Measurements from ENCODE around the gene TOMM40. TPM values are rescaled to one million over a fixed set of nuclear protein-coding genes. Genes with fewer than 3 reads are reported as not detected.
"Not testable (repeated sequence)": the region's sequence is repeated elsewhere in the genome, so short reads cannot be mapped to it uniquely, and the experiment has no call there.

Gene TOMM40
- total RNA-seq, 1 donor from 2014 or later, result 65.3 TPM

DNA sequence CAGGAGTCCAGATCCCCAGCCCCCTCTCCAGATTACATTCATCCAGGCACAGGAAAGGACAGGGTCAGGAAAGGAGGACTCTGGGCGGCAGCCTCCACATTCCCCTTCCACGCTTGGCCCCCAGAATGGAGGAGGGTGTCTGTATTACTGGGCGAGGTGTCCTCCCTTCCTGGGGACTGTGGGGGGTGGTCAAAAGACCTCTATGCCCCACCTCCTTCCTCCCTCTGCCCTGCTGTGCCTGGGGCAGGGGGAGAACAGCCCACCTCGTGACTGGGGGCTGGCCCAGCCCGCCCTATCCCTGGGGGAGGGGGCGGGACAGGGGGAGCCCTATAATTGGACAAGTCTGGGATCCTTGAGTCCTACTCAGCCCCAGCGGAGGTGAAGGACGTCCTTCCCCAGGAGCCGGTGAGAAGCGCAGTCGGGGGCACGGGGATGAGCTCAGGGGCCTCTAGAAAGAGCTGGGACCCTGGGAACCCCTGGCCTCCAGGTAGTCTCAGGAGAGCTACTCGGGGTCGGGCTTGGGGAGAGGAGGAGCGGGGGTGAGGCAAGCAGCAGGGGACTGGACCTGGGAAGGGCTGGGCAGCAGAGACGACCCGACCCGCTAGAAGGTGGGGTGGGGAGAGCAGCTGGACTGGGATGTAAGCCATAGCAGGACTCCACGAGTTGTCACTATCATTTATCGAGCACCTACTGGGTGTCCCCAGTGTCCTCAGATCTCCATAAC, 14.5 kb downstream of the TOMM40 start, which contains the start of gene APOE:
Gene APOE, plus strand, starts transcription at position 360 of the 724 bp plus-strand sequence. CDS start 829 bp downstream, outside the sequence.
- H3K36me3 ChIP-seq (ENCODE audit: control insufficient read depth, insufficient read depth, low read length), result peaks cover 2% of the 10 kb centered on the region
- peak within 1 kb of the TSS; percentile 6 for H3K4me3 ChIP-seq (ENCODE audit: low read depth, low read length)
- H3K27me3 ChIP-seq (ENCODE audit: control insufficient read depth, insufficient read depth, low read length), result peaks cover 17% of the 10 kb centered on the region
- no peak for DNase-seq (ENCODE audit: low read depth)
- TF ChIP-seq, protein P1, sequence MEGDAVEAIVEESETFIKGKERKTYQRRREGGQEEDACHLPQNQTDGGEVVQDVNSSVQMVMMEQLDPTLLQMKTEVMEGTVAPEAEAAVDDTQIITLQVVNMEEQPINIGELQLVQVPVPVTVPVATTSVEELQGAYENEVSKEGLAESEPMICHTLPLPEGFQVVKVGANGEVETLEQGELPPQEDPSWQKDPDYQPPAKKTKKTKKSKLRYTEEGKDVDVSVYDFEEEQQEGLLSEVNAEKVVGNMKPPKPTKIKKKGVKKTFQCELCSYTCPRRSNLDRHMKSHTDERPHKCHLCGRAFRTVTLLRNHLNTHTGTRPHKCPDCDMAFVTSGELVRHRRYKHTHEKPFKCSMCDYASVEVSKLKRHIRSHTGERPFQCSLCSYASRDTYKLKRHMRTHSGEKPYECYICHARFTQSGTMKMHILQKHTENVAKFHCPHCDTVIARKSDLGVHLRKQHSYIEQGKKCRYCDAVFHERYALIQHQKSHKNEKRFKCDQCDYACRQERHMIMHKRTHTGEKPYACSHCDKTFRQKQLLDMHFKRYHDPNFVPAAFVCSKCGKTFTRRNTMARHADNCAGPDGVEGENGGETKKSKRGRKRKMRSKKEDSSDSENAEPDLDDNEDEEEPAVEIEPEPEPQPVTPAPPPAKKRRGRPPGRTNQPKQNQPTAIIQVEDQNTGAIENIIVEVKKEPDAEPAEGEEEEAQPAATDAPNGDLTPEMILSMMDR (IDR thresholded peaks at IDR 0.05; ENCODE audit: insufficient read depth, low read length, poor library complexity, severe bottlenecking), result no peak

DNA sequence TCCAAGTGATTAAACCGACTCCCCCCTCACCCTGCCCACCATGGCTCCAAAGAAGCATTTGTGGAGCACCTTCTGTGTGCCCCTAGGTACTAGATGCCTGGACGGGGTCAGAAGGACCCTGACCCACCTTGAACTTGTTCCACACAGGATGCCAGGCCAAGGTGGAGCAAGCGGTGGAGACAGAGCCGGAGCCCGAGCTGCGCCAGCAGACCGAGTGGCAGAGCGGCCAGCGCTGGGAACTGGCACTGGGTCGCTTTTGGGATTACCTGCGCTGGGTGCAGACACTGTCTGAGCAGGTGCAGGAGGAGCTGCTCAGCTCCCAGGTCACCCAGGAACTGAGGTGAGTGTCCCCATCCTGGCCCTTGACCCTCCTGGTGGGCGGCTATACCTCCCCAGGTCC, 16.6 kb downstream of the TOMM40 start:
- H3K36me3 ChIP-seq (ENCODE audit: control insufficient read depth, insufficient read depth, low read length), result peaks cover 2% of the 10 kb centered on the region
- no peak overlapping the region for H3K4me3 ChIP-seq (ENCODE audit: low read depth, low read length)
- H3K27me3 ChIP-seq (ENCODE audit: control insufficient read depth, insufficient read depth, low read length), result peaks cover 17% of the 10 kb centered on the region
- DNase-seq (ENCODE audit: low read depth), result no peak
- TF ChIP-seq, protein P1 (IDR thresholded peaks at IDR 0.05; ENCODE audit: insufficient read depth, low read length, poor library complexity, severe bottlenecking), result no peak

DNA sequence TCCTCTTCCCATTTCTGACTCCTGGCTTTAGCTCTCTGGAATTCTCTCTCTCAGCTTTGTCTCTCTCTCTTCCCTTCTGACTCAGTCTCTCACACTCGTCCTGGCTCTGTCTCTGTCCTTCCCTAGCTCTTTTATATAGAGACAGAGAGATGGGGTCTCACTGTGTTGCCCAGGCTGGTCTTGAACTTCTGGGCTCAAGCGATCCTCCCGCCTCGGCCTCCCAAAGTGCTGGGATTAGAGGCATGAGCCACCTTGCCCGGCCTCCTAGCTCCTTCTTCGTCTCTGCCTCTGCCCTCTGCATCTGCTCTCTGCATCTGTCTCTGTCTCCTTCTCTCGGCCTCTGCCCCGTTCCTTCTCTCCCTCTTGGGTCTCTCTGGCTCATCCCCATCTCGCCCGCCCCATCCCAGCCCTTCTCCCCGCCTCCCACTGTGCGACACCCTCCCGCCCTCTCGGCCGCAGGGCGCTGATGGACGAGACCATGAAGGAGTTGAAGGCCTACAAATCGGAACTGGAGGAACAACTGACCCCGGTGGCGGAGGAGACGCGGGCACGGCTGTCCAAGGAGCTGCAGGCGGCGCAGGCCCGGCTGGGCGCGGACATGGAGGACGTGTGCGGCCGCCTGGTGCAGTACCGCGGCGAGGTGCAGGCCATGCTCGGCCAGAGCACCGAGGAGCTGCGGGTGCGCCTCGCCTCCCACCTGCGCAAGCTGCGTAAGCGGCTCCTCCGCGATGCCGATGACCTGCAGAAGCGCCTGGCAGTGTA, 17.2 kb downstream of the TOMM40 start:
- TF ChIP-seq, protein P1 (IDR thresholded peaks at IDR 0.05; ENCODE audit: insufficient read depth, low read length, poor library complexity, severe bottlenecking), result no peak
- Histone ChIP-seq H3K27me3 (ENCODE audit: control insufficient read depth, insufficient read depth, low read length) (peaks cover 17% of the 10 kb centered on the region), H3K36me3 (ENCODE audit: control insufficient read depth, insufficient read depth, low read length) (no peaks in the 10 kb centered on the region), H3K4me3 (ENCODE audit: low read depth, low read length) (no peak overlapping the region)
- DNase-seq (ENCODE audit: low read depth), result no peak

DNA sequence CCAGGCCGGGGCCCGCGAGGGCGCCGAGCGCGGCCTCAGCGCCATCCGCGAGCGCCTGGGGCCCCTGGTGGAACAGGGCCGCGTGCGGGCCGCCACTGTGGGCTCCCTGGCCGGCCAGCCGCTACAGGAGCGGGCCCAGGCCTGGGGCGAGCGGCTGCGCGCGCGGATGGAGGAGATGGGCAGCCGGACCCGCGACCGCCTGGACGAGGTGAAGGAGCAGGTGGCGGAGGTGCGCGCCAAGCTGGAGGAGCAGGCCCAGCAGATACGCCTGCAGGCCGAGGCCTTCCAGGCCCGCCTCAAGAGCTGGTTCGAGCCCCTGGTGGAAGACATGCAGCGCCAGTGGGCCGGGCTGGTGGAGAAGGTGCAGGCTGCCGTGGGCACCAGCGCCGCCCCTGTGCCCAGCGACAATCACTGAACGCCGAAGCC, 17.8 kb downstream of the TOMM40 start:
- Histone ChIP-seq H3K4me3 (ENCODE audit: low read depth, low read length) (no peak overlapping the region), H3K27me3 (ENCODE audit: control insufficient read depth, insufficient read depth, low read length) (peaks cover 17% of the 10 kb centered on the region), H3K36me3 (ENCODE audit: control insufficient read depth, insufficient read depth, low read length) (no peaks in the 10 kb centered on the region)
- DNase-seq (ENCODE audit: low read depth), result no peak
- TF ChIP-seq, protein P1 (IDR thresholded peaks at IDR 0.05; ENCODE audit: insufficient read depth, low read length, poor library complexity, severe bottlenecking), result no peak

DNA sequence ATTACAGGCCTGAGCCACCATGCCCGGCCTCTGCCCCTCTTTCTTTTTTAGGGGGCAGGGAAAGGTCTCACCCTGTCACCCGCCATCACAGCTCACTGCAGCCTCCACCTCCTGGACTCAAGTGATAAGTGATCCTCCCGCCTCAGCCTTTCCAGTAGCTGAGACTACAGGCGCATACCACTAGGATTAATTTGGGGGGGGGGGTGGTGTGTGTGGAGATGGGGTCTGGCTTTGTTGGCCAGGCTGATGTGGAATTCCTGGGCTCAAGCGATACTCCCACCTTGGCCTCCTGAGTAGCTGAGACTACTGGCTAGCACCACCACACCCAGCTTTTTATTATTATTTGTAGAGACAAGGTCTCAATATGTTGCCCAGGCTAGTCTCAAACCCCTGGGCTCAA, 18.7 kb downstream of the TOMM40 start:
- H3K27me3 ChIP-seq (ENCODE audit: control insufficient read depth, insufficient read depth, low read length), result peaks cover 15% of the 10 kb centered on the region
- no peaks in the 10 kb centered on the region for H3K36me3 ChIP-seq (ENCODE audit: control insufficient read depth, insufficient read depth, low read length)
- TF ChIP-seq, protein P1 (IDR thresholded peaks at IDR 0.05; ENCODE audit: insufficient read depth, low read length, poor library complexity, severe bottlenecking), result no peak
- no peak for DNase-seq (ENCODE audit: low read depth)
- no peak overlapping the region for H3K4me3 ChIP-seq (ENCODE audit: low read depth, low read length)

DNA sequence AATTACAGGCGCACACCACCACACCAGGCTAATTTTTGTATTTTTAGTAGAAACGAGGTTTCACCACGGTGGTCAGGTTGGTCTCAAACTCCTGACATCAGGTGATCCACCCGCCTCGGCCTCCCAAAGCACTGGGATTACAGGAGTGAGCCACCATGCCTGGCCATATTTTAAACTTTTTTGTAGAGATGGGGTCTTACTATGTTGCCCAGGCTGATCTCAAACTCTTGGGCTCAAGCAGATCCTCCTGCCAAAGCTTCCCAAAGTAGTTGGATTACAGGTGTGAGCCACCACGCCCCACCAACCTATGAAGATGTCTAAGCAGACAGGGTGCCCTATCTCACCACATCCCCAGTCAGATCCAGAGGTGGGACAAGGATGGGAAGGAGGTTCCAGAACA, 20.8 kb downstream of the TOMM40 start:
- H3K27me3 ChIP-seq (ENCODE audit: control insufficient read depth, insufficient read depth, low read length); H3K36me3 ChIP-seq (ENCODE audit: control insufficient read depth, insufficient read depth, low read length); H3K4me3 ChIP-seq (ENCODE audit: low read depth, low read length); DNase-seq (ENCODE audit: low read depth): not testable (repeated sequence)
